Liver (tissue), 9 donors: ENCODE results near the gene TRMT13. TPM values are rescaled to one million over a fixed set of nuclear protein-coding genes. Genes with fewer than 3 reads are reported as not detected.

Experiments used
- DNase-seq: peaks from one replicate; pipeline ENCODE4 v3.0.0-alpha.2; 2017; ENCODE audit warnings: low spot score
- H3K27ac ChIP-seq, 2 donors: one replicate each; pipeline ENCODE4 v1.7.0; 2013; ENCODE audit warnings: inconsistent platforms in 2 of 2, low read length in 2 of 2, control low read depth in 1 of 2, low read depth in 1 of 2, mild to moderate bottlenecking in 1 of 2
- H3K27me3 ChIP-seq, 4 donors: one replicate each; pipeline versions ENCODE4 v1.6.1 to v1.7.0; 2013; ENCODE audit warnings: low read length in 3 of 4, inconsistent platforms in 1 of 4, mild to moderate bottlenecking in 1 of 4, moderate library complexity in 1 of 4; ENCODE audit not compliant: control insufficient read depth in 4 of 4, insufficient read depth in 4 of 4
- H3K36me3 ChIP-seq, 4 donors: one replicate each; pipeline versions ENCODE4 v1.6.1 to v1.7.0; 2013; ENCODE audit warnings: low read length in 3 of 4, mild to moderate bottlenecking in 3 of 4, low read depth in 1 of 4, moderate library complexity in 1 of 4; ENCODE audit not compliant: control insufficient read depth in 4 of 4, insufficient read depth in 3 of 4
- H3K4me1 ChIP-seq, 4 donors: one replicate each; pipeline versions ENCODE4 v1.6.1 to v1.7.0; 2013; ENCODE audit warnings: low read length in 3 of 4, mild to moderate bottlenecking in 3 of 4, moderate library complexity in 1 of 4; ENCODE audit not compliant: control insufficient read depth in 4 of 4, insufficient read depth in 4 of 4
- H3K4me3 ChIP-seq, 3 donors: one replicate each; pipeline versions ENCODE4 v1.6.1 to v1.7.0; 2013; ENCODE audit warnings: low read length in 3 of 3, control low read depth in 1 of 3, low read depth in 1 of 3, mild to moderate bottlenecking in 1 of 3
- H3K9ac ChIP-seq, 2 donors: one replicate each; pipeline ENCODE4 v1.7.0; 2013; ENCODE audit warnings: low read length in 2 of 2, mild to moderate bottlenecking in 2 of 2, moderate library complexity in 2 of 2, control low read depth in 1 of 2, low read depth in 1 of 2
- H3K9me3 ChIP-seq, 4 donors: one replicate each; pipeline versions ENCODE4 v1.6.1 to v1.7.0; 2013; ENCODE audit warnings: low read length in 3 of 4; ENCODE audit not compliant: control insufficient read depth in 4 of 4
- CTCF ChIP-seq: fragments of 150-350 bp; IDR thresholded peaks from 2 replicates; pipeline ENCODE4 v1.5.1; 2017; ENCODE audit warnings: improper control_type of control experiment, low read depth, low read length; ENCODE audit not compliant: missing input control
- EGR1 ChIP-seq, 2 donors: IDR thresholded peaks; 2 replicates each; pipeline ENCODE4 v1.6.1; 2016 to 2018; ENCODE audit warnings: antibody characterized with exemption in 2 of 2, low read depth in 2 of 2
- FOXA1 ChIP-seq: IDR thresholded peaks from 2 replicates; pipeline ENCODE4 v1.6.1; 2016; ENCODE audit warnings: antibody characterized with exemption
- FOXA2 ChIP-seq: IDR thresholded peaks from 2 replicates; pipeline ENCODE4 v1.6.1; 2016; ENCODE audit warnings: antibody characterized with exemption
- GABPA ChIP-seq, 2 donors: IDR thresholded peaks in 1 of 2; conservative IDR thresholded peaks in 1 of 2; 2 replicates each; pipeline ENCODE4 v1.6.1; 2016; ENCODE audit warnings: antibody characterized with exemption in 2 of 2, mild to moderate bottlenecking in 1 of 2, moderate library complexity in 1 of 2
- HNF4A ChIP-seq, 2 donors: conservative IDR thresholded peaks; 2 replicates each; pipeline ENCODE4 v1.6.1; 2016; ENCODE audit warnings: antibody characterized with exemption in 2 of 2, mild to moderate bottlenecking in 2 of 2
- HNF4G ChIP-seq: IDR thresholded peaks from 2 replicates; pipeline ENCODE4 v1.6.1; 2016; ENCODE audit warnings: antibody characterized with exemption
- JUND ChIP-seq, 2 donors: IDR thresholded peaks; 2 replicates each; pipeline ENCODE4 v1.6.1; 2016; ENCODE audit warnings: antibody characterized with exemption in 2 of 2
- MAX ChIP-seq: IDR thresholded peaks from 2 replicates; pipeline ENCODE4 v1.6.1; 2016; ENCODE audit warnings: antibody characterized with exemption
- NR2F2 ChIP-seq: IDR thresholded peaks from 2 replicates; pipeline ENCODE4 v1.6.1; 2016; ENCODE audit warnings: antibody characterized with exemption
- RAD21 ChIP-seq, 2 donors: IDR thresholded peaks; 2 replicates each; pipeline ENCODE4 v1.6.1; 2016; ENCODE audit warnings: antibody characterized with exemption in 2 of 2, mild to moderate bottlenecking in 2 of 2
- REST ChIP-seq: IDR thresholded peaks from 2 replicates; pipeline ENCODE4 v1.6.1; 2016; ENCODE audit warnings: antibody characterized with exemption, mild to moderate bottlenecking
- SP1 ChIP-seq: IDR thresholded peaks from 2 replicates; pipeline ENCODE4 v1.6.1; 2018; ENCODE audit warnings: antibody characterized with exemption, mild to moderate bottlenecking
- TAF1 ChIP-seq: conservative IDR thresholded peaks from 2 replicates; pipeline ENCODE4 v1.6.1; 2016; ENCODE audit warnings: antibody characterized with exemption, mild to moderate bottlenecking
- YY1 ChIP-seq: IDR thresholded peaks from 2 replicates; pipeline ENCODE4 v1.6.1; 2016; ENCODE audit warnings: antibody characterized with exemption, mild to moderate bottlenecking
- ZBTB33 ChIP-seq: IDR thresholded peaks from 2 replicates; pipeline ENCODE4 v1.6.1; 2016; ENCODE audit warnings: antibody characterized with exemption
- WGBS: extraction: QIAGEN DNeasy Blood & Tissue Kit; methylation state at CpG from one replicate; pipeline ENCODE4 v1.1.7; 2013; 5-methylcytosine and 5-hydroxymethylcytosine counted together
- polyA plus RNA-seq, 2 donors: library from polyadenylated mRNA; stranded (reverse) in 1 of 2; unstranded in 1 of 2; fragments of 200-250 nt in 1 of 2; fragments of >200 nt in 1 of 2; fragmentation: Nextera tagmentation in 1 of 2; extraction: Ambion mirVana in 1 of 2; gene quantifications; one replicate each; pipeline versions ENCODE4 v1.2.1 to v1.2.3, GENCODE V29; 2013 to 2015
- total RNA-seq, 2 donors: library from RNA; depleted of rRNA; stranded (reverse); fragments of >200 nt; gene quantifications; one replicate each; pipeline ENCODE4 v1.2.3, GENCODE V29; 2014
- donor health status: healthy.
- donor health status: healthy.
- donor health status: healthy.
- donor health status: healthy.
- donor health status: healthy.

The TRMT13 gene
- total and polyA plus RNA-seq, 4 donors, result 3.5 to 11.2 (median 9.3) TPM

- no peaks in the 10 kb centered on the region for H3K9me3 ChIP-seq
- H3K36me3 ChIP-seq, result peaks cover 0 to 9% (median 2%) of the 10 kb centered on the region in 4 donors
- H3K4me3 ChIP-seq, result no peak overlapping the region
- 97% methylated on average over 4 of the region's 4 CpGs for WGBS
- H3K27ac ChIP-seq, result no peak overlapping the region
- DNase-seq, result no peak
- no peaks in the 10 kb centered on the region for H3K4me1 ChIP-seq
- H3K27me3 ChIP-seq, result no peaks in the 10 kb centered on the region
- H3K9ac ChIP-seq, result no peak overlapping the region
- TF ChIP-seq HNF4A (conservative IDR thresholded peaks at IDR 0.05), result no peak
- TF ChIP-seq YY1, result no peak
- no peak for TF ChIP-seq MAX
- TF ChIP-seq FOXA1, result no peak
- no peak for TF ChIP-seq RAD21 (IDR thresholded peaks at IDR 0.05)
- TF ChIP-seq EGR1 (IDR thresholded peaks at IDR 0.05; ENCODE audit: low read depth in 2 of 2), result no peak
- TF ChIP-seq SP1, result no peak
- TF ChIP-seq FOXA2, result no peak
- TF ChIP-seq CTCF, result no peak
- TF ChIP-seq ZBTB33, result no peak
- no peak for TF ChIP-seq NR2F2
- TF ChIP-seq JUND (IDR thresholded peaks at IDR 0.05), result no peak
- no peak for TF ChIP-seq TAF1
- TF ChIP-seq REST, result no peak
These were observed 17.4 kb upstream of the TRMT13 start for GRCh38 chr1:100115524-100115923.

- Histone ChIP-seq H3K9me3 (no peaks in the 10 kb centered on the region), H3K9ac (no peak overlapping the region), H3K4me1 (no peaks in the 10 kb centered on the region), H3K36me3 (peaks cover 0 to 9% (median 2%) of the 10 kb centered on the region in 4 donors), H3K27ac (no peak overlapping the region), H3K27me3 (no peaks in the 10 kb centered on the region), H3K4me3 (no peak overlapping the region)
- no peak for TF ChIP-seq MAX
- TF ChIP-seq SP1, result no peak
- TF ChIP-seq EGR1 (IDR thresholded peaks at IDR 0.05; ENCODE audit: low read depth in 2 of 2), result no peak
- TF ChIP-seq TAF1, result no peak
- TF ChIP-seq REST, result no peak
- TF ChIP-seq FOXA1, result no peak
- no peak for TF ChIP-seq HNF4G
- TF ChIP-seq YY1, result no peak
- no peak for TF ChIP-seq GABPA (IDR thresholded peaks at IDR 0.05 in 1 of 2, conservative IDR thresholded peaks at IDR 0.05 in 1 of 2)
- no peak for TF ChIP-seq NR2F2
- TF ChIP-seq FOXA2, result no peak
- TF ChIP-seq HNF4A (conservative IDR thresholded peaks at IDR 0.05), result no peak
- no peak for TF ChIP-seq ZBTB33
- WGBS, result 94% methylated on average over 1 of the region's 1 CpG
- no peak for DNase-seq
These were observed 10.8 kb upstream of the TRMT13 start for GRCh38 chr1:100122177-100122576.
